ENCODE results near the gene PRKAG3.
"Not testable (repeated sequence)": the region's sequence is repeated elsewhere in the genome, so short reads cannot be mapped to it uniquely, and the experiment has no call there.

GRCh38 chr2:218846963-218847362, 15.4 kb upstream of the PRKAG3 start:
- TF ChIP-seq POLR2AphosphoS5, POLR2A, CTCF (IDR thresholded peaks at IDR 0.05): not testable (repeated sequence)
